HepG2 (cell line): ENCODE results near the gene INPP1. TPM values are rescaled to one million over a fixed set of nuclear protein-coding genes. Genes with fewer than 3 reads are reported as not detected.

Source experiments
- AGO1 ChIP-seq: fragments of 200-400 bp; formaldehyde crosslinking; IDR thresholded peaks from 2 replicates; pipeline ENCODE4 v1.6.1; 2017; ENCODE audit warnings: mild to moderate bottlenecking, low read depth, low read length, moderate library complexity; ENCODE audit not compliant: poor library complexity, severe bottlenecking
- ATAD3A ChIP-seq: sonication (generic); formaldehyde crosslinking; IDR thresholded peaks from 2 replicates; pipeline ENCODE4 v1.4.0; 2020; ENCODE audit warnings: missing genetic modification reagents
- HDAC1 ChIP-seq: sonication (generic); formaldehyde crosslinking; IDR thresholded peaks from 2 replicates; pipeline ENCODE4 v1.5.1; 2020; ENCODE audit warnings: mild to moderate bottlenecking, missing genetic modification reagents
- HNRNPL ChIP-seq: fragments of 200-400 bp; formaldehyde crosslinking; IDR thresholded peaks from 2 replicates; pipeline ENCODE4 v1.6.1; 2017; ENCODE audit warnings: mild to moderate bottlenecking, low read depth, low read length
- KLF11 ChIP-seq: IDR thresholded peaks from 2 replicates; pipeline ENCODE4 v1.6.1; 2016; ENCODE audit warnings: missing compliant biosample characterization
- MLLT10 ChIP-seq: sonication (generic); formaldehyde crosslinking; IDR thresholded peaks from 2 replicates; pipeline ENCODE4 v1.4.0; 2020; ENCODE audit warnings: missing genetic modification reagents
- NFE2L2 ChIP-seq: fragments of 150-350 bp; IDR thresholded peaks from 2 replicates; pipeline ENCODE4 v1.6.1; 2014; ENCODE audit warnings: low read length
- SP140L ChIP-seq: sonication (generic); formaldehyde crosslinking; IDR thresholded peaks from 2 replicates; pipeline ENCODE4 v1.4.0; 2020; ENCODE audit warnings: missing genetic modification reagents, borderline replicate concordance
- TGIF2 ChIP-seq: IDR thresholded peaks from 2 replicates; pipeline ENCODE4 v1.6.1; 2016; ENCODE audit warnings: control low read depth, missing compliant biosample characterization
- ZKSCAN1 ChIP-seq: fragments of 150-350 bp; IDR thresholded peaks from 2 replicates; pipeline ENCODE4 v1.6.1; 2014; ENCODE audit warnings: low read length
- ZNF550 ChIP-seq: sonication (generic); formaldehyde crosslinking; IDR thresholded peaks from 2 replicates; pipeline ENCODE4 v1.4.0; 2020; ENCODE audit warnings: mild to moderate bottlenecking, missing genetic modification reagents, borderline replicate concordance
- ZNF644 ChIP-seq: IDR thresholded peaks from 2 replicates; pipeline ENCODE4 v1.6.1; 2016; ENCODE audit warnings: low read depth
- ZZZ3 ChIP-seq: sonication (generic); formaldehyde crosslinking; IDR thresholded peaks from 2 replicates; pipeline ENCODE4 v1.4.0; 2020; ENCODE audit warnings: missing genetic modification reagents, mild to moderate bottlenecking, borderline replicate concordance
- polyA plus RNA-seq, 8 experiments: library from polyadenylated mRNA; depleted of rRNA in 3 of 8; stranded (reverse) in 7 of 8; unstranded in 1 of 8; fragments of >200 nt; fragmentation: Illumina TruSeq in 4 of 8; extraction: Trizol in 4 of 8; gene quantifications; 2 replicates each; pipeline versions ENCODE4 v1.2.1 to v1.2.3, GENCODE V29; 2011 to 2016; ENCODE audit warnings: low read depth in 4 of 8, missing spikeins in 1 of 8, mixed read lengths in 1 of 8; ENCODE audit not compliant: insufficient read depth in 1 of 8
- total RNA-seq, 5 experiments: library from RNA; depleted of rRNA; stranded (reverse); fragments of >200 nt; fragmentation: Illumina TruSeq; extraction: Trizol; gene quantifications; 2 replicates each; pipeline ENCODE4 v1.2.3, GENCODE V29; 2016; ENCODE audit warnings: low read depth in 1 of 5
- TF ChIP-seq, protein P1 (sequence below): sonication (generic); formaldehyde crosslinking; IDR thresholded peaks from 2 replicates; pipeline ENCODE4 v1.8.1; 2023; ENCODE audit warnings: mild to moderate bottlenecking, inconsistent platforms, moderate library complexity, missing genetic modification reagents, borderline replicate concordance
- TF ChIP-seq, protein P2 (sequence below): IDR thresholded peaks from 2 replicates; pipeline ENCODE4 v1.6.1; 2016; ENCODE audit warnings: missing genetic modification reagents, missing compliant biosample characterization
- TF ChIP-seq, protein P3 (sequence below): sonication (generic); formaldehyde crosslinking; IDR thresholded peaks from 2 replicates; pipeline ENCODE4 v1.5.1; 2020; ENCODE audit warnings: mild to moderate bottlenecking, missing genetic modification reagents
- TF ChIP-seq, protein P4 (sequence below): IDR thresholded peaks from 2 replicates; pipeline ENCODE4 v1.6.1; 2018; ENCODE audit warnings: missing genetic modification reagents, mild to moderate bottlenecking, missing compliant biosample characterization
- TF ChIP-seq, protein P5 (sequence below): sonication (generic); formaldehyde crosslinking; IDR thresholded peaks from 2 replicates; pipeline ENCODE4 v1.4.0; 2020; ENCODE audit warnings: mild to moderate bottlenecking, missing genetic modification reagents, borderline replicate concordance
- TF ChIP-seq, protein P6 (sequence below): sonication (generic); formaldehyde crosslinking; IDR thresholded peaks from 2 replicates; pipeline ENCODE4 v1.9.0; 2021; ENCODE audit warnings: missing genetic modification reagents, mild to moderate bottlenecking, borderline replicate concordance

The INPP1 gene
- total and polyA plus RNA-seq, 2 of the 13 experiments (the other 11 are each of a cell fraction or from before 2014, with no cell fraction given), result 10.0 to 13.3 TPM

DNA sequence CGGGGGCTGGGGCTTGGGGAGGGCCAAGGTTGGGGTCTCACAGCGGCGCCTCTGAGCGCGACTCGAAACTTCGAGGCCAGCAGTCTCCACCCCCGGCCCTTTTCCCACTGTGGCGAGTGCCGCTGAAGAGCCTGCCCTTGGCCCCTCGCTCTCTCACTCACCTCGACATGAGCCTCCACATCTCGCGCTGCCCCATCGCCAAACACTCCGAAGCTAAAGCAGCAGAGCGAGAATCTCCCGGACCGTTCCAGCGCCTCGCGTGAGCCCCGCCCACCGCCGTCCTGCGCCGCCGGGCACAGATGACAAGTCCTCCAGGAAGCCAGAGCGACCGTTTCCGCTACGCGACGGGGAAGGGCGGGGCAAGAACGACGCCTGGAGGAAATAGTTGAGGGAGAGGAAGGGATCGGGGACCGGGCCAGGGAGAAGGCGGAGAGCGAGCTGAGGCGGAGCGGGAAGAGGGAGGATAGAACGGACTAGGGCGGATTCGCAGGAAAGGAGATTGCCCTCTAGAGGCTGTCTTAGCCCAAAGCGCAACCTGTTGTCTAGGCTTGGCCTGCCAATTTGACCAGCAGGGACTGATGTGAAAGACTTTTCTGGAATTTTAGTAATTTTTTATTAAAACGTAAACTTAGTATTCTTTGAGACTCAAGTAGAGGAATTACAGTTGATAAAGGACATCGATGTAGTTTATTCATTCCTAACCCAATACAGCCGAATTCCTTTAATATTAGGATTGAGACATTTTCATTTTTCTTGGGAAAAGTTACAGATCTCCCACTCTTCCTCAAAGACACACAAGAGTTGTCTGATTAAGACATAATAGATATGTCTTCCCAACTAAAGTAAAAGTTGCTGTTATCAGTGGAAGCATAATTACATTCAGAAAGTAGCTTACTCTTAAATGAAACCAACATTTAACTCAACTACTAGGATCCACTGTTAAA lies 23.6 kb upstream of the INPP1 start, which contains the start of gene HIBCH (continued):
- TF ChIP-seq MLLT10 (CRISPR knock-in tag) (no peak), ZNF644 (CRISPR knock-in tag) (peak; percentile 32; the same call in 1 of the 2 replicates), HNRNPL (no peak), AGO1 (peak; percentile 62), ZKSCAN1 (peak; percentile 46; the same call in 1 of the 2 replicates), ATAD3A (no peak), ZZZ3 (CRISPR knock-in tag) (peak; percentile 84; the same call in 1 of the 2 replicates), SP140L (CRISPR knock-in tag) (no peak; the same call in 1 of the 2 replicates), KLF11 (peak; percentile 89), NFE2L2 (no peak), ZNF550 (CRISPR knock-in tag) (no peak), HDAC1 (CRISPR knock-in tag) (peak; percentile 95), TGIF2 (CRISPR knock-in tag) (peak; percentile 88)
- TF ChIP-seq, protein P1, sequence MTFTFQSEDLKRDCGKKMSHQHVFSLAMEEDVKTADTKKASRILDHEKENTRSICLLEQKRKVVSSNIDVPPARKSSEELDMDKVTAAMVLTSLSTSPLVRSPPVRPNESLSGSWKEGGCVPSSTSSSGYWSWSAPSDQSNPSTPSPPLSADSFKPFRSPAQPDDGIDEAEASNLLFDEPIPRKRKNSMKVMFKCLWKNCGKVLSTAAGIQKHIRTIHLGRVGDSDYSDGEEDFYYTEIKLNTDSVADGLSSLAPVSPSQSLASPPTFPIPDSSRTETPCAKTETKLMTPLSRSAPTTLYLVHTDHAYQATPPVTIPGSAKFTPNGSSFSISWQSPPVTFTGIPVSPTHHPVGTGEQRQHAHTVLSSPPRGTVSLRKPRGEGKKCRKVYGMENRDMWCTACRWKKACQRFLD (CRISPR knock-in tag), result peak; percentile 91; the same call in 1 of the 2 replicates
- TF ChIP-seq, protein P2, sequence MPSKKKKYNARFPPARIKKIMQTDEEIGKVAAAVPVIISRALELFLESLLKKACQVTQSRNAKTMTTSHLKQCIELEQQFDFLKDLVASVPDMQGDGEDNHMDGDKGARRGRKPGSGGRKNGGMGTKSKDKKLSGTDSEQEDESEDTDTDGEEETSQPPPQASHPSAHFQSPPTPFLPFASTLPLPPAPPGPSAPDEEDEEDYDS (CRISPR knock-in tag), result peak; percentile 93
- TF ChIP-seq, protein P3, sequence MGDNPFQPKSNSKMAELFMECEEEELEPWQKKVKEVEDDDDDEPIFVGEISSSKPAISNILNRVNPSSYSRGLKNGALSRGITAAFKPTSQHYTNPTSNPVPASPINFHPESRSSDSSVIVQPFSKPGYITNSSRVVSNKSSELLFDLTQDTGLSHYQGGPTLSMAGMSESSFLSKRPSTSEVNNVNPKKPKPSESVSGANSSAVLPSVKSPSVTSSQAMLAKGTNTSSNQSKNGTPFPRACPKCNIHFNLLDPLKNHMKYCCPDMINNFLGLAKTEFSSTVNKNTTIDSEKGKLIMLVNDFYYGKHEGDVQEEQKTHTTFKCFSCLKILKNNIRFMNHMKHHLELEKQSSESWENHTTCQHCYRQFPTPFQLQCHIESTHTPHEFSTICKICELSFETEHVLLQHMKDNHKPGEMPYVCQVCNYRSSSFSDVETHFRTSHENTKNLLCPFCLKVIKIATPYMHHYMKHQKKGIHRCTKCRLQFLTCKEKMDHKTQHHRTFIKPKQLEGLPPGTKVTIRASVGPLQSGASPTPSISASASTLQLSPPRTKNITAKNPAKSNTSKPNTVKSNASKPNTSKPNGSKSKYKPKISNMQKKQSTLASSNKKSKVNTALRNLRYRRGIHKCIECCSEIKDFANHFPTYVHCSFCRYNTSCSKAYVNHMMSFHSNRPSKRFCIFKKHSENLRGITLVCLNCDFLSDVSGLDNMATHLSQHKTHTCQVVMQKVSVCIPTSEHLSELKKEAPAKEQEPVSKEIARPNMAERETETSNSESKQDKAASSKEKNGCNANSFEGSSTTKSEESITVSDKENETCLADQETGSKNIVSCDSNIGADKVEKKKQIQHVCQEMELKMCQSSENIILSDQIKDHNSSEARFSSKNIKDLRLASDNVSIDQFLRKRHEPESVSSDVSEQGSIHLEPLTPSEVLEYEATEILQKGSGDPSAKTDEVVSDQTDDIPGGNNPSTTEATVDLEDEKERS, result peak; percentile 84; the same call in 1 of the 2 replicates
- TF ChIP-seq, protein P4, sequence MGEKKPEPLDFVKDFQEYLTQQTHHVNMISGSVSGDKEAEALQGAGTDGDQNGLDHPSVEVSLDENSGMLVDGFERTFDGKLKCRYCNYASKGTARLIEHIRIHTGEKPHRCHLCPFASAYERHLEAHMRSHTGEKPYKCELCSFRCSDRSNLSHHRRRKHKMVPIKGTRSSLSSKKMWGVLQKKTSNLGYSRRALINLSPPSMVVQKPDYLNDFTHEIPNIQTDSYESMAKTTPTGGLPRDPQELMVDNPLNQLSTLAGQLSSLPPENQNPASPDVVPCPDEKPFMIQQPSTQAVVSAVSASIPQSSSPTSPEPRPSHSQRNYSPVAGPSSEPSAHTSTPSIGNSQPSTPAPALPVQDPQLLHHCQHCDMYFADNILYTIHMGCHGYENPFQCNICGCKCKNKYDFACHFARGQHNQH (CRISPR knock-in tag), result peak; percentile 96
- TF ChIP-seq, protein P5, sequence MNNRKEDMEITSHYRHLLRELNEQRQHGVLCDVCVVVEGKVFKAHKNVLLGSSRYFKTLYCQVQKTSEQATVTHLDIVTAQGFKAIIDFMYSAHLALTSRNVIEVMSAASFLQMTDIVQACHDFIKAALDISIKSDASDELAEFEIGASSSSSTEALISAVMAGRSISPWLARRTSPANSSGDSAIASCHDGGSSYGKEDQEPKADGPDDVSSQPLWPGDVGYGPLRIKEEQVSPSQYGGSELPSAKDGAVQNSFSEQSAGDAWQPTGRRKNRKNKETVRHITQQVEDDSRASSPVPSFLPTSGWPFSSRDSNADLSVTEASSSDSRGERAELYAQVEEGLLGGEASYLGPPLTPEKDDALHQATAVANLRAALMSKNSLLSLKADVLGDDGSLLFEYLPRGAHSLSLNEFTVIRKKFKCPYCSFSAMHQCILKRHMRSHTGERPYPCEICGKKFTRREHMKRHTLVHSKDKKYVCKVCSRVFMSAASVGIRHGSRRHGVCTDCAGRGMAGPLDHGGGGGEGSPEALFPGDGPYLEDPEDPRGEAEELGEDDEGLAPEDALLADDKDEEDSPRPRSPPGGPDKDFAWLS (CRISPR knock-in tag), result no peak
- TF ChIP-seq, protein P6, sequence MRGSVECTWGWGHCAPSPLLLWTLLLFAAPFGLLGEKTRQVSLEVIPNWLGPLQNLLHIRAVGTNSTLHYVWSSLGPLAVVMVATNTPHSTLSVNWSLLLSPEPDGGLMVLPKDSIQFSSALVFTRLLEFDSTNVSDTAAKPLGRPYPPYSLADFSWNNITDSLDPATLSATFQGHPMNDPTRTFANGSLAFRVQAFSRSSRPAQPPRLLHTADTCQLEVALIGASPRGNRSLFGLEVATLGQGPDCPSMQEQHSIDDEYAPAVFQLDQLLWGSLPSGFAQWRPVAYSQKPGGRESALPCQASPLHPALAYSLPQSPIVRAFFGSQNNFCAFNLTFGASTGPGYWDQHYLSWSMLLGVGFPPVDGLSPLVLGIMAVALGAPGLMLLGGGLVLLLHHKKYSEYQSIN (CRISPR knock-in tag), result no peak
